ENCODE data around the gene MPDU1. TPM values are rescaled to one million over a fixed set of nuclear protein-coding genes. Genes with fewer than 3 reads are reported as not detected.

MPDU1 gene
- total RNA-seq, 1 donor from 2014 or later, result 157 TPM

- Histone ChIP-seq H3K27me3 (no peaks in the 10 kb centered on the region), H3K36me3 (peaks cover 54 to 57% of the 10 kb centered on the region in 2 donors), H3K4me3 (peak overlapping the region; percentile 46 to 58), H3K9me3 (no peaks in the 10 kb centered on the region), H3K27ac (peak overlapping the region; percentile 86 to 99), H3K4me1 (peaks cover 0 to 15% of the 10 kb centered on the region in 2 donors)
- TF ChIP-seq, protein P1, sequence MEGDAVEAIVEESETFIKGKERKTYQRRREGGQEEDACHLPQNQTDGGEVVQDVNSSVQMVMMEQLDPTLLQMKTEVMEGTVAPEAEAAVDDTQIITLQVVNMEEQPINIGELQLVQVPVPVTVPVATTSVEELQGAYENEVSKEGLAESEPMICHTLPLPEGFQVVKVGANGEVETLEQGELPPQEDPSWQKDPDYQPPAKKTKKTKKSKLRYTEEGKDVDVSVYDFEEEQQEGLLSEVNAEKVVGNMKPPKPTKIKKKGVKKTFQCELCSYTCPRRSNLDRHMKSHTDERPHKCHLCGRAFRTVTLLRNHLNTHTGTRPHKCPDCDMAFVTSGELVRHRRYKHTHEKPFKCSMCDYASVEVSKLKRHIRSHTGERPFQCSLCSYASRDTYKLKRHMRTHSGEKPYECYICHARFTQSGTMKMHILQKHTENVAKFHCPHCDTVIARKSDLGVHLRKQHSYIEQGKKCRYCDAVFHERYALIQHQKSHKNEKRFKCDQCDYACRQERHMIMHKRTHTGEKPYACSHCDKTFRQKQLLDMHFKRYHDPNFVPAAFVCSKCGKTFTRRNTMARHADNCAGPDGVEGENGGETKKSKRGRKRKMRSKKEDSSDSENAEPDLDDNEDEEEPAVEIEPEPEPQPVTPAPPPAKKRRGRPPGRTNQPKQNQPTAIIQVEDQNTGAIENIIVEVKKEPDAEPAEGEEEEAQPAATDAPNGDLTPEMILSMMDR (IDR thresholded peaks at IDR 0.05), result no peak
- intact Hi-C loops (cut with DNase I), result loop anchor here (1.0 to 5.0 kb wide), 7 partner anchors 11 to 320 kb away; partner anchors contain the start of genes CTDNEP1, ELP5, FXR2 and MPDU1
- no peak for DNase-seq (ENCODE audit: low spot score in 2 of 2)
Measured at GRCh38 chr17:7572338-7572587, 11.4 kb upstream of the MPDU1 start.

- intact Hi-C loops (cut with DNase I), result loop anchor here (1.0 to 5.0 kb wide), 8 partner anchors 11 to 320 kb away; partner anchors contain the start of genes CTDNEP1, ELP5, FXR2 and MPDU1
Measured at GRCh38 chr17:7572588-7573323, 10.9 kb upstream of the MPDU1 start.

DNA sequence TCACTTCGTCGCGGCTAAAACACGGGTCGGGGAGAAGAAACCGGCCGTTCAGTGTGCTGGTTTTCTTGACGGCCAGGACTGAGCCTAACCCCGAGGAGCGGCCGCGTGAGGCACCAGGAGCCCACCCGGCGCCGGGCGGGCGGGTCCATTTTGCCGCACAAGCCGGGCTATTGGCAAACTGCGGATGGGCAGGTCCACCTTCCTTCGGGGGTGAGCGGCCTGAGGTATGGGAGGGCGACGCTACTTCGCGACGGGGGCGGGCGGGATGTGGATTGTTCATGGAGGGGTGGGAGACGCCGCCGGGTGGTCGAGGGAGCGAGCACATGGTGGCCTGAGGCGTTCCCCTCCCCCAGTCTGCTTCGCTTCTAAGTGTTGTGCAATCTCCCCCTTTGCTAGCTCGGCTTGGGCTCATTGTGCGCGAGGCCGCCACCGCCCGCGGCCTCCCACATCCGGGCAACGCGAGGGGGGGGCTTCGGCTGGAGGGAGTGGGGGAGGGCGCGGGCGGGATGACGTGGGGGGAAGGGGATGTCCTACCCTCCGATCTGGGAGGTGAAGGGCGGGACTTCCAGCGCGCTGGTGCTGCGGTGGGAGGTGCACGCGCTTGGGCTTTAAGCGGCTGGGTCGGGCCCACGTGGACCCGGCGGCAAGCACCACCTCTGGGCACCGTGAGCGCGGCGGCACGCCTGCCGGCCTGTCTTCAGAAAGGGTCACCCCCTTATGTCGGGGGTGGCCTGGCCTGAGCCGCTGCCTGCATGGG lies 10.2 kb upstream of the MPDU1 start:
- TF ChIP-seq, protein P1 (IDR thresholded peaks at IDR 0.05), result no peak
- Histone ChIP-seq H3K4me1 (peaks cover 0 to 15% of the 10 kb centered on the region in 2 donors), H3K27ac (peak overlapping the region; percentile 93 to 99), H3K9me3 (no peaks in the 10 kb centered on the region), H3K36me3 (peaks cover 62 to 65% of the 10 kb centered on the region in 2 donors), H3K4me3 (peak overlapping the region; percentile 78 to 94), H3K27me3 (no peaks in the 10 kb centered on the region)
- peak; percentile 65 to 94 for DNase-seq (ENCODE audit: low spot score in 2 of 2)
- intact Hi-C loops (cut with DNase I), result loop anchor here (1.0 to 5.0 kb wide), 4 partner anchors 41 to 321 kb away; partner anchors contain the start of genes CTDNEP1, ELP5 and FXR2

More at GRCh38 chr17:7572588-7573323, 10.9 kb upstream of the MPDU1 start:
- no peaks in the 10 kb centered on the region for H3K9me3 ChIP-seq
- TF ChIP-seq, protein P1 (IDR thresholded peaks at IDR 0.05), result no peak
- DNase-seq (ENCODE audit: low spot score in 2 of 2), result peak; percentile 99 to 100
- peaks cover 55 to 58% of the 10 kb centered on the region in 2 donors for H3K36me3 ChIP-seq
- peaks cover 0 to 15% of the 10 kb centered on the region in 2 donors for H3K4me1 ChIP-seq
- H3K4me3 ChIP-seq, result peak overlapping the region; percentile 78 to 94
- H3K27me3 ChIP-seq, result no peaks in the 10 kb centered on the region
- H3K27ac ChIP-seq, result peak overlapping the region; percentile 93 to 99

DNA sequence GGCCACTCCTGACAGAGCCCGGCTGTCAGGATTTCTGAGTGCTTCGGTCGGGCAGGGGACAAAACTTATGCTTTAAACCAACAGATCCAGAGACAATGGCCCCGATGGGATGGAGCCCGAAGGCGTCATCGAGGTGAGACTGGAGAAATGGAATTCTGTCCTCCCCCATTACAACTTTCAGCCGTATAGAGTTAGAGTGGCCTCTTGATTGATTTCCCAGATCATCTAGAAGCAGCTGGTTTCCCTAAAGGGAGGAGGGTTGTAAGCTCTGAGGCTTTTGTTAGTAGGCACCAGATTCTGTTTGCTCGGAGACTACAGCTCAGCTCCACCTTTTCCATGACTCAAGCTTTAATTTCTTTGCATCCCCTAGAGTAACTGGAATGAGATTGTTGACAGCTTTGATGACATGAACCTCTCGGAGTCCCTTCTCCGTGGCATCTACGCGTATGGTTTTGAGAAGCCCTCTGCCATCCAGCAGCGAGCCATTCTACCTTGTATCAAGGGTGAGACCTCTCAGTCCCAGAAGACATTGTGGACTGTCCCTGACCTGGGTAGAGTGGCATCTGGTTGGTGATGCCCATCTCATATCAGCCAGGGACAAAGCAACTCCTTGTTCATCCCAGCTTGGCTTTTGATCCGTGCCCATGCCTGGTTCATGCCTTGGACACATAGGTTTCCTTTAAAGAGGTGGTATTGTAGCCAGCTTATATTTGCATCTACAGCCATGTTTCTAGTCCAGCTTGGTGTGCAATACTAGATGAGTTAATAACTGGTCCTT lies 9.3 kb upstream of the MPDU1 start:
- H3K4me1 ChIP-seq, result peaks cover 0 to 20% of the 10 kb centered on the region in 2 donors
- peaks cover 65 to 67% of the 10 kb centered on the region in 2 donors for H3K36me3 ChIP-seq
- H3K4me3 ChIP-seq, result peak overlapping the region; percentile 78 to 94
- H3K9me3 ChIP-seq, result no peaks in the 10 kb centered on the region
- peak overlapping the region; percentile 93 to 99 for H3K27ac ChIP-seq
- intact Hi-C loops (cut with DNase I), result loop anchor here (5.0 kb wide), 2 partner anchors 263 to 322 kb away; partner anchors contain the start of genes CTDNEP1 and ELP5
- DNase-seq (ENCODE audit: low spot score in 2 of 2), result no peak
- no peaks in the 10 kb centered on the region for H3K27me3 ChIP-seq
- TF ChIP-seq, protein P1 (IDR thresholded peaks at IDR 0.05), result no peak

- DNase-seq (ENCODE audit: low spot score in 2 of 2), result no peak
- intact Hi-C loops (cut with DNase I), result no loop called here
- TF ChIP-seq, protein P1 (IDR thresholded peaks at IDR 0.05), result no peak
- Histone ChIP-seq H3K9me3 (no peaks in the 10 kb centered on the region), H3K36me3 (peaks cover 56 to 62% of the 10 kb centered on the region in 2 donors), H3K4me3 (peak overlapping the region in 1 of 2 donors; percentile 78), H3K27me3 (no peaks in the 10 kb centered on the region), H3K27ac (peak overlapping the region in 1 of 2 donors; percentile 93), H3K4me1 (peaks cover 3 to 28% of the 10 kb centered on the region in 2 donors)
Measured at GRCh38 chr17:7575481-7575883, 8.2 kb upstream of the MPDU1 start.
